Skin of body (tissue), 2 donors: ENCODE results near the gene RARA. TPM values are rescaled to one million over a fixed set of nuclear protein-coding genes. Genes with fewer than 3 reads are reported as not detected.

Experiments
- DNase-seq: peaks from one replicate; lab custom pipeline; 2025; lab: John Stamatoyannopoulos, UW
- total RNA-seq: library from RNA; depleted of rRNA; stranded (reverse); fragments of >200 nt; gene quantifications from one replicate; pipeline ENCODE4 v1.2.3, GENCODE V29; 2014

Gene RARA
- total RNA-seq, 1 donor from 2014 or later: 19.4 TPM

- DNase-seq: no peak
These were observed 6.9 kb downstream of the RARA start for GRCh38 chr17:40315678-40316570.

- peak; percentile 88 for DNase-seq
These were observed 7.8 kb downstream of the RARA start for GRCh38 chr17:40316571-40317344.

GRCh38 chr17:40317345-40317873 is 8.4 kb downstream of the RARA start:
- peak; percentile 66 for DNase-seq

GRCh38 chr17:40317880-40318829 is 9.2 kb downstream of the RARA start:
- DNase-seq: peak; percentile 97

GRCh38 chr17:40318830-40319391 is 9.9 kb downstream of the RARA start:
- DNase-seq: no peak

GRCh38 chr17:40319651-40320540 is 10.9 kb downstream of the RARA start:
- no peak for DNase-seq

DNA sequence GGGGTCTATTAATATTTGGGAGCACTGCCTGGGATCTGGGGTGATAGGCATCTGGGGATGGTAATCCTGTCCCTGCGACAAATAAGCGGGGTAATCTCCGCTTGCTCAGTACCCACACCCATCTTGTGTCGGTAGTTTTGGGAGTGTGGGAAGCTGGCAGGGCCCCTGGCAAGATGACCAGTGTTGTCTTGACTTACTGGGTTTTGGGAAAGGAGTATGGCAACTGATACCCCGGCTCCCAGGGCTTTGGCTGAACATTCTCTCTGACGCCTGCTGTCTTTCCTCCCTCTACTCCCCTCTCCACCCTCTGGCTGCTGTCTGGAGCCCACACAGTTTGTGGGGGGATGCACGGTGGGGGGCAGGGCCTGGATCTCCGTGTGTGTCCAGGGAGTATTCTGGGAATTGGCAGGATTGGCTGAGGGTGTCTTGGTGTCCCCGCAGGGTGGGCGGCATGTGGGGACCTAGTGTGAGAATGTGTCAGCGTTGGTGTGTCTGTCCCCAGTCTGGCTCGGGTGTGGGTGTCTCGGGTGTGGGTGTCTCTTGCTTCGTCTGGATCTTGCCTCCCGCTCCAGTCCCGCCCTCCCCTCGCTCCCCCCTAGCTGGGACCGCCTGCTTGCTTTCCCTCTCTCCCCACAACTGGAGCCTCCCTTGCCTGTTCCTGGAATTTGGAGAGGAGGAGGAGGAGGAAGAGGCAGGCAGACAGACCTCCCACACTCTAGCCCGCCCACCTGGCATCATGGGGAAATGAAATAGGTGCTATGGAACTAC is 12.0 kb downstream of the RARA start:
- DNase-seq: peak; percentile 88

DNA sequence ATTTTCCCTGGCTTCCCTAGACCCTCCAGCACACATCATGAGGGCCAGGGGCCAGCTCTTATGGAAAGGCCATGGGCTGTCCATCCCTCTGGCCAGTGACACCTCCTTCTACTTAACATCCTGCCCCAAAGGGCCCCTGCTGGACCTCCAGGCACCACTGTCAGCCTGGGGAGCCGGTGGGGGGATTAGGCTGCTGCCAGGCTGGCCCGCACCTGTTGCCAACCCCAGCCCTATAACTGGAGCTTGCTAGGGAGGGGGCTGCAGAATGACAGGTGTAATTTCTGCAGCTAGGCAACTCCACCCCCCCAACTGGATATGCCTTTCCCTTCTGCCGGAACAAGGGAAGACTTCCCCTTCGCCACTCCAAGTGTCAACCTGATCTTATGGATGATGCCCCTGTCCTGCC is 12.5 kb downstream of the RARA start:
- no peak for DNase-seq

- no peak for DNase-seq
These were observed 13.0 kb downstream of the RARA start for GRCh38 chr17:40321961-40322357.

DNA sequence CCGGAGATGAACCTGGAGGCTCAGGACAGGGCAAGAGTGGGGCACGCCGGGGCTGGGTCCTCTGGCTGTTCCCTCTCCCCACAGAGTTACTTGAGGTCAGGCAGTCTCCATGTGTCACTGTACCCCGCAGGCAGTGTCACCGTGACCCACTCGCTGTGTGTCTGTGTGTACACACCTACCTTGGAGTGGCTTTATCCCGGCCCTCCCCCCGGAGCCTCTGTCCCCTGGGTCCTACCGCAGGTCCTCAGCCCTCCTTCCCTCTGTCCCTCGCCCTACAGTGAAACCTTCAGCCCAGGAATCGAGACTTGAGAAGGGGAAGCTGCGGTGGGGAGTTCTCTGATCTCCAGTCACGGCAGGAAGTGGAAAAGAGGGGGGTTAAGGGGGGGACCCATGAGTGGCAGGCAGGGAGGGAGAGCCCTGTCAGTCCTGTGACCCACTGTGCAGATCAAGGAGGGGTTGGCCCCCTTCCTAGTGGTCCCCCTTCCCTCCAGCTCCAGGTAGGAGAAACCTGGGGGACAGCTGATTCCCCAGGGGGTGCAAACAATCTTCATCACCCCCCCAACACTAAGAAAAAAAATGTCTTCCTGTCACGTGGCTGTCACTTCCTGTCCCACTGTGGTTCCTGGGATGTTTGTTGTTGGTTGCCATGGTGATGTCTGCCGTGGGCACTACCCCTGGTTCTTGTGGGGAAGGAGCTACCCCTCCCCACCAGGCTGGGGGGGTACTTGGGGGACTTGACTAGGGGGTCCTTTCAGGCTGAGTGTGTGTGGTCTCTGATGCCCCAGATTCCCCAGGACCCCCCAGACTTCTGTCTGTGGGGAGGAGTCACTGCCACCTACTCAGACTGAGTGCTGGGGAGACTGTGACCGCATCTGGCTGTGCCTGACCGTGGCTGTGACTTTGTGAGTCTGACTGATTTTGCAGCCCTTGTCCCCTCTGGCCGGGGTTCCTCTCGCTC is 13.7 kb downstream of the RARA start:
- peak; percentile 91 for DNase-seq

- peak; percentile 54 for DNase-seq
These were observed 14.7 kb downstream of the RARA start for GRCh38 chr17:40323391-40324381.

GRCh38 chr17:40325156-40326013 is 16.4 kb downstream of the RARA start:
- DNase-seq: no peak

- DNase-seq: no peak
These were observed 17.2 kb downstream of the RARA start for GRCh38 chr17:40326014-40326831.

- DNase-seq: no peak
These were observed 17.8 kb downstream of the RARA start for GRCh38 chr17:40326832-40327199.

GRCh38 chr17:40327244-40327729 is 18.3 kb downstream of the RARA start:
- no peak for DNase-seq
